Measurements from ENCODE around the gene FHDC1.
A peak's percentile ranks its signal among the peaks of the same experiment; 100 is the strongest.

FHDC1 gene

GRCh38 chr4:152976212-152976761 lies 40.2 kb downstream of the FHDC1 start:
- no peaks in the 10 kb centered on the region for H3K27me3 ChIP-seq (ENCODE audit: insufficient read depth, poor library complexity, severe bottlenecking)
- DNase-seq (ENCODE audit: low spot score) (no peak), ATAC-seq (ENCODE audit: low read depth) (no peak)
- H3K36me3 ChIP-seq (ENCODE audit: low read depth): peaks cover 8% of the 10 kb centered on the region; the same call in 1 of the 2 replicates
- no peak overlapping the region for H3K27ac ChIP-seq (ENCODE audit: poor library complexity, severe bottlenecking)
- H3K4me3 ChIP-seq (ENCODE audit: severe bottlenecking): no peak overlapping the region
- TF ChIP-seq, protein P1, sequence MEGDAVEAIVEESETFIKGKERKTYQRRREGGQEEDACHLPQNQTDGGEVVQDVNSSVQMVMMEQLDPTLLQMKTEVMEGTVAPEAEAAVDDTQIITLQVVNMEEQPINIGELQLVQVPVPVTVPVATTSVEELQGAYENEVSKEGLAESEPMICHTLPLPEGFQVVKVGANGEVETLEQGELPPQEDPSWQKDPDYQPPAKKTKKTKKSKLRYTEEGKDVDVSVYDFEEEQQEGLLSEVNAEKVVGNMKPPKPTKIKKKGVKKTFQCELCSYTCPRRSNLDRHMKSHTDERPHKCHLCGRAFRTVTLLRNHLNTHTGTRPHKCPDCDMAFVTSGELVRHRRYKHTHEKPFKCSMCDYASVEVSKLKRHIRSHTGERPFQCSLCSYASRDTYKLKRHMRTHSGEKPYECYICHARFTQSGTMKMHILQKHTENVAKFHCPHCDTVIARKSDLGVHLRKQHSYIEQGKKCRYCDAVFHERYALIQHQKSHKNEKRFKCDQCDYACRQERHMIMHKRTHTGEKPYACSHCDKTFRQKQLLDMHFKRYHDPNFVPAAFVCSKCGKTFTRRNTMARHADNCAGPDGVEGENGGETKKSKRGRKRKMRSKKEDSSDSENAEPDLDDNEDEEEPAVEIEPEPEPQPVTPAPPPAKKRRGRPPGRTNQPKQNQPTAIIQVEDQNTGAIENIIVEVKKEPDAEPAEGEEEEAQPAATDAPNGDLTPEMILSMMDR (IDR thresholded peaks at IDR 0.05; ENCODE audit: poor library complexity, severe bottlenecking): no peak
- peaks cover 31% of the 10 kb centered on the region for H3K4me1 ChIP-seq (ENCODE audit: insufficient read depth, poor library complexity, severe bottlenecking)
- H3K9me3 ChIP-seq (ENCODE audit: severe bottlenecking): no peaks in the 10 kb centered on the region

- peak; percentile 42 for ATAC-seq (ENCODE audit: low read depth)
These were observed 43.7 kb downstream of the FHDC1 start for GRCh38 chr4:152979731-152980330.

DNA sequence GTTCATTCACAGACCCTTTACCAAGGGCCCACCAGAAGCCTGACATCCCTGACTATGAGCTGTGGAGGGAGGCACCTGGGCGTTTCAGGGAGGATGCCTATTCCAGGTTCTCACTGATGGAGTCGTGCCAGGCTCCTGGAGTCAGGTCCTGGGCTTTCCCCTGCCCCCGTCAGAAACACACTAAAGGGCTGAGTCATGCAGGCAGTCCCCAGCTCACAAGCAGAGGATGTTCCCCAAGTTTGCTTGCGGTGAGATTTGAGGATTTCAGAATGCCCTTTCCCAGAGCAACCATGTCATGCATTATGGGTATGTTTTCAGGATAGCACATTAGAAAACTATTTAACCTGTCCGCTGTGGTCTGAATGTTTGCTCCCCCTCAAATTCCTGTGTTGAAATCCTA lies 45.2 kb downstream of the FHDC1 start:
- DNase-seq (ENCODE audit: low spot score): peak; percentile 87
- ATAC-seq (ENCODE audit: low read depth): peak; percentile 68
- no peaks in the 10 kb centered on the region for H3K36me3 ChIP-seq (ENCODE audit: low read depth)
- no peaks in the 10 kb centered on the region for H3K27me3 ChIP-seq (ENCODE audit: insufficient read depth, poor library complexity, severe bottlenecking)
- TF ChIP-seq, protein P1 (IDR thresholded peaks at IDR 0.05; ENCODE audit: poor library complexity, severe bottlenecking): no peak
- H3K27ac ChIP-seq (ENCODE audit: poor library complexity, severe bottlenecking): peak overlapping the region; percentile 68
- no peaks in the 10 kb centered on the region for H3K9me3 ChIP-seq (ENCODE audit: severe bottlenecking)
- H3K4me3 ChIP-seq (ENCODE audit: severe bottlenecking): no peak overlapping the region
- peaks cover 43% of the 10 kb centered on the region for H3K4me1 ChIP-seq (ENCODE audit: insufficient read depth, poor library complexity, severe bottlenecking)

More at GRCh38 chr4:152979731-152980330, 43.7 kb downstream of the FHDC1 start:
- Histone ChIP-seq H3K36me3 (ENCODE audit: low read depth) (no peaks in the 10 kb centered on the region), H3K4me3 (ENCODE audit: severe bottlenecking) (no peak overlapping the region), H3K4me1 (ENCODE audit: insufficient read depth, poor library complexity, severe bottlenecking) (peaks cover 43% of the 10 kb centered on the region), H3K27me3 (ENCODE audit: insufficient read depth, poor library complexity, severe bottlenecking) (no peaks in the 10 kb centered on the region), H3K9me3 (ENCODE audit: severe bottlenecking) (no peaks in the 10 kb centered on the region), H3K27ac (ENCODE audit: poor library complexity, severe bottlenecking) (peak overlapping the region; percentile 68)
- no peak for DNase-seq (ENCODE audit: low spot score)
- TF ChIP-seq, protein P1 (IDR thresholded peaks at IDR 0.05; ENCODE audit: poor library complexity, severe bottlenecking): no peak

DNA sequence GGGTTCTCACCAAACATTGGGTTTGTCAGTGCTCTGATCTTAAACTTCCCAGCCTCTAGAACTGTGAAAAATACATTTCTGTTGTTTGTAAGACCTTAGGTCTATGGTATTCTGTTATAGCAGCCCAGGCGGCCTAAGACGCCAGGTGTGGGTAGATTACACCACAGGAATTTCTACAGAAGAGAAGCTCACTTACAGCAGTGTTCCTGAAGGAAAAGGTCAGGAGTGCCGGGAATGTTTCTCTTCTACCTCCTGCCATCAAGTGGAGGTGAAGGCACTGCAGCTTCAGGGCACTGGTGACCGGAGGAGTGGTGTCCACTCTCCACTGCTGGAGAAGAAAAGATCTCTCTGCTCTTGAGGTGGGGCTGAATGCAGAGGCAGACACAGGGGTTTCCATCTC lies 45.7 kb downstream of the FHDC1 start:
- Histone ChIP-seq H3K27ac (ENCODE audit: poor library complexity, severe bottlenecking) (peak overlapping the region; percentile 68), H3K9me3 (ENCODE audit: severe bottlenecking) (no peaks in the 10 kb centered on the region), H3K27me3 (ENCODE audit: insufficient read depth, poor library complexity, severe bottlenecking) (no peaks in the 10 kb centered on the region), H3K4me3 (ENCODE audit: severe bottlenecking) (no peak overlapping the region), H3K36me3 (ENCODE audit: low read depth) (no peaks in the 10 kb centered on the region), H3K4me1 (ENCODE audit: insufficient read depth, poor library complexity, severe bottlenecking) (peaks cover 43% of the 10 kb centered on the region)
- DNase-seq (ENCODE audit: low spot score): no peak
- TF ChIP-seq, protein P1 (IDR thresholded peaks at IDR 0.05; ENCODE audit: poor library complexity, severe bottlenecking): no peak
- ATAC-seq (ENCODE audit: low read depth): peak; percentile 4; the same call in 1 of the 3 replicates

- H3K4me1 ChIP-seq (ENCODE audit: insufficient read depth, poor library complexity, severe bottlenecking): peaks cover 43% of the 10 kb centered on the region
- no peaks in the 10 kb centered on the region for H3K27me3 ChIP-seq (ENCODE audit: insufficient read depth, poor library complexity, severe bottlenecking)
- peak overlapping the region; percentile 68 for H3K27ac ChIP-seq (ENCODE audit: poor library complexity, severe bottlenecking)
- no peak overlapping the region for H3K4me3 ChIP-seq (ENCODE audit: severe bottlenecking)
- TF ChIP-seq, protein P1 (IDR thresholded peaks at IDR 0.05; ENCODE audit: poor library complexity, severe bottlenecking): no peak
- DNase-seq (ENCODE audit: low spot score) (no peak), ATAC-seq (ENCODE audit: low read depth) (no peak; the same call in 2 of the 3 replicates)
- no peaks in the 10 kb centered on the region for H3K36me3 ChIP-seq (ENCODE audit: low read depth)
- H3K9me3 ChIP-seq (ENCODE audit: severe bottlenecking): no peaks in the 10 kb centered on the region
These were observed 47.1 kb downstream of the FHDC1 start for GRCh38 chr4:152983221-152983620.

All from RWPE2 (cell line).